Neural progenitor cell (in vitro differentiated cells): ENCODE results near the gene PUM1.

Experiments
- CTCF ChIP-seq: fragments of 200-600 bp; sonication (generic); IDR thresholded peaks from 2 replicates; pipeline ENCODE4 v1.5.1; 2017; ENCODE audit warnings: antibody characterized with exemption, mild to moderate bottlenecking
- EZH2 ChIP-seq: fragments of 200-600 bp; sonication (generic); IDR thresholded peaks from 2 replicates; pipeline ENCODE4 v1.6.1; 2017; ENCODE audit warnings: antibody characterized with exemption, mild to moderate bottlenecking, moderate library complexity
- EZH2phosphoT487 ChIP-seq: fragments of 200-600 bp; sonication (generic); IDR thresholded peaks from 2 replicates; pipeline ENCODE4 v1.6.1; 2017; ENCODE audit warnings: antibody characterized with exemption

GRCh38 chr1:30952098-30952497, 113.4 kb downstream of the PUM1 start:
- TF ChIP-seq CTCF (no peak), EZH2 (no peak), EZH2phosphoT487 (no peak)
